ENCODE measurements around the gene RAB3C.

DNA sequence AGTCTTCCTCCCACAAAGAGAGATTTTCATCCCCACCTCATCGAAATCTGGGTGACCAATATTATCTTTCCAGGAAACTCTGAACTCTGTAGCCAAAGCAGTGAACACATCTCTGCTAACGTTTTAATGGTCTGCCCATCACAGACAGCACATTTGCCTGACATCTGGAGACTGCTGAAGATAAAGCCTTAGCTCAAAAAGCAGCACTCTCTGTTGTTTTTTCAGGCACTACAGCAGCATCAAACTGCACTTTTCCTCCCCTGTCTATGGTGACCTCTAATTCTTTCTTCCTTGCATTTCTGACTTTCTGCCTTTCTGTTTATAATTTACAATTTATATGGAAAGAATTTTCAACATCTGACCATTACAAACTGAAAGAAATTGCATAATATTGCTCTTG lies 66.8 kb downstream of the RAB3C start:
- TF ChIP-seq CTCF (conservative IDR thresholded peaks at IDR 0.05; ENCODE audit: low read length) = no peak
- TF ChIP-seq EZH2phosphoT487 (IDR thresholded peaks at IDR 0.05; ENCODE audit: borderline replicate concordance) = no peak
